OCI-M1 (cell line): ENCODE measurements around the gene PKP3.
A peak's percentile ranks its signal among the peaks of the same experiment; 100 is the strongest.
"Not testable (repeated sequence)": the region's sequence is repeated elsewhere in the genome, so short reads cannot be mapped to it uniquely, and the experiment has no call there.

Source experiments
- DNase-seq: peaks from one replicate; lab custom pipeline; 2025; lab: John Stamatoyannopoulos, UW

The PKP3 gene

GRCh38 chr11:394034-394857 lies at the start of gene PKP3:
Gene PKP3 (plus strand): TSS chr11:394209. CDS start chr11:394293, 84 bp downstream.
- no peak for DNase-seq

- DNase-seq, result no peak
These were observed 49.0 kb upstream of the PKP3 start for GRCh38 chr11:344836-345578.

- no peak for DNase-seq
These were observed 47.5 kb upstream of the PKP3 start for GRCh38 chr11:346529-346928.

- not testable (repeated sequence) for DNase-seq
These were observed 44.6 kb upstream of the PKP3 start for GRCh38 chr11:349270-349954.

- DNase-seq, result not testable (repeated sequence)
These were observed 43.8 kb upstream of the PKP3 start for GRCh38 chr11:350033-350722.

- peak; percentile 96 for DNase-seq
These were observed 43.2 kb upstream of the PKP3 start for GRCh38 chr11:350723-351255.

- no peak for DNase-seq
These were observed 42.6 kb upstream of the PKP3 start for GRCh38 chr11:351411-351810.

GRCh38 chr11:352456-353031 lies 41.5 kb upstream of the PKP3 start:
- DNase-seq, result no peak

GRCh38 chr11:353179-353873 lies 40.7 kb upstream of the PKP3 start:
- no peak for DNase-seq

GRCh38 chr11:355581-356458 lies 38.2 kb upstream of the PKP3 start:
- peak; percentile 86 for DNase-seq

GRCh38 chr11:356610-357009 lies 37.4 kb upstream of the PKP3 start:
- no peak for DNase-seq

- DNase-seq, result no peak
These were observed 36.4 kb upstream of the PKP3 start for GRCh38 chr11:357582-357981.

GRCh38 chr11:358129-358800 lies 35.7 kb upstream of the PKP3 start:
- no peak for DNase-seq

GRCh38 chr11:359181-359714 lies 34.8 kb upstream of the PKP3 start:
- DNase-seq, result no peak

- no peak for DNase-seq
These were observed 33.4 kb upstream of the PKP3 start for GRCh38 chr11:360326-361280.

GRCh38 chr11:362642-363442 lies 31.2 kb upstream of the PKP3 start:
- DNase-seq, result no peak

GRCh38 chr11:363443-363805 lies 30.6 kb upstream of the PKP3 start:
- not testable (repeated sequence) for DNase-seq
